ENCODE data around the gene CCDC107. TPM values are rescaled to one million over a fixed set of nuclear protein-coding genes. Genes with fewer than 3 reads are reported as not detected.

Gene CCDC107
- total RNA-seq, 1 experiment from 2014 or later = 12.0 TPM

DNA sequence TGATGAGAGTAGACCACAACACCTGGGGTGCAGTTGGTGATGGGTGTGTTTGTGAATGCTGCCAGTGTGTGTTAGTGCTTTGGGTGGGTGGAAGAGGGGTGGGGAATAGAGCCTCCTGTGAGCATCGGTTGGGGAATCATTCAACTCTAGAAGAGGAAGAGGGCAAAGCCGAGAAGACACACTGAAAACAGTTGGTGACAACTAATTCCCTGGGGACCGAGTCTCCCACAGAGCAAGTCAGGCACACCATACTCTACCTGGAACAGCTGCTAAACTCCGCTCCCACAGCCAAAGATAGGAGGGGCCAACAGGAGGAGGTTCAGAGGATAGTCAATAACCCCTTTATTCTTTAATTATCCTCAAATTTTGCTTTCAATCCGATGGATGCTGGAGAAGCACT is 8.5 kb downstream of the CCDC107 start:
- no peaks in the 10 kb centered on the region for H4K20me1 ChIP-seq (ENCODE audit: control insufficient read depth, insufficient read depth, insufficient read length)
- Mint-ChIP-seq H3K4me3 (no peak overlapping the region), H3K4me1 (peaks cover 21 to 31% of the 10 kb centered on the region in 2 experiments), H3K27ac (no peak overlapping the region; a peak in 1 of 7 replicates), H3K27me3 (ENCODE audit: low read depth) (peaks cover 9% of the 10 kb centered on the region), H3K36me3 (ENCODE audit: insufficient read depth in 1 of 3, low read depth in 3 of 3) (peaks cover 12 to 20% (median 15%) of the 10 kb centered on the region in 3 experiments; a peak in 6 of 7 replicates), H3K9me3 (no peaks in the 10 kb centered on the region)
- no peak overlapping the region for H2BK120ac ChIP-seq (ENCODE audit: low read depth, low read length, poor library complexity, severe bottlenecking)
- H2BK15ac ChIP-seq (ENCODE audit: low read depth, low read length) = no peak overlapping the region; the same call in 1 of the 2 replicates
- no peak overlapping the region for H4K5ac ChIP-seq (ENCODE audit: insufficient read length, low read depth, low read length)
- no peak overlapping the region for H3K18ac ChIP-seq (ENCODE audit: insufficient read length, low read depth, low read length)
- H3K4ac ChIP-seq (ENCODE audit: low read depth, low read length) = no peak overlapping the region
- H2BK5ac ChIP-seq (ENCODE audit: insufficient read length, low read length) = no peak overlapping the region
- H3K9me3 ChIP-seq (ENCODE audit: control insufficient read depth, low read depth, low read length) = no peaks in the 10 kb centered on the region
- no peak overlapping the region for H3T11ph ChIP-seq (ENCODE audit: low read length)
- H2AFZ ChIP-seq (ENCODE audit: low read length) = no peak overlapping the region
- H3K56ac ChIP-seq (ENCODE audit: insufficient read length, low read depth, low read length) = no peak overlapping the region
- no peak overlapping the region for H4K8ac ChIP-seq (replicated peaks; ENCODE audit: insufficient read length, low read depth, low read length)
- H4K91ac ChIP-seq (ENCODE audit: insufficient read length, low read depth, low read length) = no peak overlapping the region
- WGBS (ENCODE audit: extremely low coverage, insufficient read length, low lambda C conversion rate) = no CpG with 5 or more reads among the region's 5 CpGs
- H3K79me2 ChIP-seq (ENCODE audit: insufficient read depth, low read length) = no peaks in the 10 kb centered on the region
- no peak overlapping the region for H3K14ac ChIP-seq (ENCODE audit: insufficient read depth, low read length)
- H3K23me2 ChIP-seq (ENCODE audit: insufficient read length, low read depth, low read length, poor library complexity, severe bottlenecking) = peaks cover 8% of the 10 kb centered on the region
- H3K4me2 ChIP-seq (ENCODE audit: insufficient read depth, insufficient read length, low read length) = no peak overlapping the region
- H2AK5ac ChIP-seq (ENCODE audit: insufficient read length, low read length) = no peak overlapping the region
- no peaks in the 10 kb centered on the region for H3K27me3 ChIP-seq (ENCODE audit: insufficient read depth, low read length)
- H2BK20ac ChIP-seq (ENCODE audit: low read depth, low read length, poor library complexity, severe bottlenecking) = no peak overlapping the region
- H3K23ac ChIP-seq (ENCODE audit: insufficient read length, low read depth, low read length) = no peak overlapping the region
- H2BK12ac ChIP-seq (ENCODE audit: insufficient read length, low read depth, low read length) = no peak overlapping the region
- no peak for DNase-seq
- H3K27ac ChIP-seq (ENCODE audit: insufficient read length, low read depth, low read length) = no peak overlapping the region
- H3K9ac ChIP-seq (ENCODE audit: extremely low read depth, insufficient read length, low read length) = no peak overlapping the region
- no peaks in the 10 kb centered on the region; the same call in 1 of the 2 replicates for H3K4me1 ChIP-seq (ENCODE audit: insufficient read depth, low read length)
- no peaks in the 10 kb centered on the region for H3K79me1 ChIP-seq (ENCODE audit: insufficient read depth, low read depth, low read length, poor library complexity, severe bottlenecking)
- TF ChIP-seq, protein P1, sequence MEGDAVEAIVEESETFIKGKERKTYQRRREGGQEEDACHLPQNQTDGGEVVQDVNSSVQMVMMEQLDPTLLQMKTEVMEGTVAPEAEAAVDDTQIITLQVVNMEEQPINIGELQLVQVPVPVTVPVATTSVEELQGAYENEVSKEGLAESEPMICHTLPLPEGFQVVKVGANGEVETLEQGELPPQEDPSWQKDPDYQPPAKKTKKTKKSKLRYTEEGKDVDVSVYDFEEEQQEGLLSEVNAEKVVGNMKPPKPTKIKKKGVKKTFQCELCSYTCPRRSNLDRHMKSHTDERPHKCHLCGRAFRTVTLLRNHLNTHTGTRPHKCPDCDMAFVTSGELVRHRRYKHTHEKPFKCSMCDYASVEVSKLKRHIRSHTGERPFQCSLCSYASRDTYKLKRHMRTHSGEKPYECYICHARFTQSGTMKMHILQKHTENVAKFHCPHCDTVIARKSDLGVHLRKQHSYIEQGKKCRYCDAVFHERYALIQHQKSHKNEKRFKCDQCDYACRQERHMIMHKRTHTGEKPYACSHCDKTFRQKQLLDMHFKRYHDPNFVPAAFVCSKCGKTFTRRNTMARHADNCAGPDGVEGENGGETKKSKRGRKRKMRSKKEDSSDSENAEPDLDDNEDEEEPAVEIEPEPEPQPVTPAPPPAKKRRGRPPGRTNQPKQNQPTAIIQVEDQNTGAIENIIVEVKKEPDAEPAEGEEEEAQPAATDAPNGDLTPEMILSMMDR (conservative IDR thresholded peaks at IDR 0.05) = no peak

All from H9 (cell line).